DND-41 (cell line): ENCODE results near the gene DGKI.

Experiments
- ATAC-seq: fragments of 200-7000 bp; cut with Tn5 transposase; 3 replicates; pipeline ENCODE4 v1.9.1; 2021; ENCODE audit warnings: low read depth; ENCODE audit not compliant: insufficient read depth
- DNase-seq: peaks from one replicate; pipeline ENCODE4 v3.0.0-alpha.2; 2020
- H2AFZ ChIP-seq: 2 replicates; pipeline ENCODE4 v1.6.0; 2012; ENCODE audit warnings: low read depth, low read length
- H3K27ac ChIP-seq: 2 replicates; pipeline ENCODE4 v1.5.1; 2012; ENCODE audit warnings: low read length, inconsistent platforms
- H3K27me3 ChIP-seq: fragments of 200-600 bp; sonication (generic); 2 replicates; pipeline ENCODE4 v1.6.0; 2012; ENCODE audit warnings: low read length, mild to moderate bottlenecking, inconsistent platforms; ENCODE audit not compliant: insufficient read depth, poor library complexity
- H3K36me3 ChIP-seq: 2 replicates; pipeline ENCODE4 v1.5.1; 2012; ENCODE audit warnings: low read length, inconsistent platforms; ENCODE audit not compliant: insufficient read depth
- H3K4me1 ChIP-seq: 2 replicates; pipeline ENCODE4 v1.5.1; 2012; ENCODE audit warnings: mild to moderate bottlenecking, low read length; ENCODE audit not compliant: insufficient read depth
- H3K4me2 ChIP-seq: 2 replicates; pipeline ENCODE4 v1.6.0; 2012; ENCODE audit warnings: mild to moderate bottlenecking, moderate library complexity, low read length, inconsistent platforms; ENCODE audit not compliant: insufficient read depth
- H3K4me3 ChIP-seq, 2 experiments: fragments of 200-600 bp in 1 of 2; shearing (Covaris generic) in 1 of 2; 2 replicates each; pipeline ENCODE4 v1.5.1; 2012 to 2016; ENCODE audit warnings: inconsistent platforms in 2 of 2, low read length in 2 of 2, mild to moderate bottlenecking in 2 of 2, low read depth in 1 of 2, moderate library complexity in 1 of 2
- H3K79me2 ChIP-seq: 2 replicates; pipeline ENCODE4 v1.6.0; 2012; ENCODE audit warnings: low read length, inconsistent platforms; ENCODE audit not compliant: insufficient read depth
- H3K9ac ChIP-seq: 2 replicates; pipeline ENCODE4 v1.6.0; 2012; ENCODE audit warnings: low read depth, mild to moderate bottlenecking, inconsistent platforms, low read length, moderate library complexity
- H3K9me3 ChIP-seq: 2 replicates; pipeline ENCODE4 v1.5.1; 2012; ENCODE audit warnings: low read length, moderate library complexity, mild to moderate bottlenecking, inconsistent platforms; ENCODE audit not compliant: insufficient read depth, severe bottlenecking
- H4K20me1 ChIP-seq: 2 replicates; pipeline ENCODE4 v1.6.0; 2012; ENCODE audit warnings: low read length; ENCODE audit not compliant: insufficient read depth
- CTCF ChIP-seq: IDR thresholded peaks from 2 replicates; pipeline ENCODE4 v1.5.1; 2012; ENCODE audit warnings: borderline replicate concordance, low read length, moderate library complexity, mild to moderate bottlenecking; ENCODE audit not compliant: poor library complexity, severe bottlenecking; ENCODE audit errors: extremely low read depth
- EZH2 ChIP-seq: IDR thresholded peaks from 3 replicates; pipeline ENCODE4 v1.6.1; 2012; ENCODE audit warnings: borderline replicate concordance, low read depth, mild to moderate bottlenecking, moderate library complexity, low read length, inconsistent platforms; ENCODE audit not compliant: severe bottlenecking

The DGKI gene

GRCh38 chr7:137403353-137403695 is 443.4 kb downstream of the DGKI start:
- Histone ChIP-seq H2AFZ (no peak overlapping the region), H3K4me3 (no peak overlapping the region), H3K4me1 (no peaks in the 10 kb centered on the region), H3K4me2 (no peak overlapping the region), H3K79me2 (no peaks in the 10 kb centered on the region), H3K9ac (no peak overlapping the region), H3K27ac (no peak overlapping the region), H3K36me3 (no peaks in the 10 kb centered on the region), H3K27me3 (no peaks in the 10 kb centered on the region), H3K9me3 (no peaks in the 10 kb centered on the region), H4K20me1 (no peaks in the 10 kb centered on the region)
- DNase-seq (no peak), ATAC-seq (no peak)
- TF ChIP-seq EZH2 (no peak), CTCF (no peak)

- H3K79me2 ChIP-seq = no peaks in the 10 kb centered on the region
- H3K4me2 ChIP-seq = no peak overlapping the region
- ATAC-seq (no peak), DNase-seq (no peak)
- H3K9me3 ChIP-seq = no peaks in the 10 kb centered on the region
- H3K36me3 ChIP-seq = no peaks in the 10 kb centered on the region
- H3K4me1 ChIP-seq = no peaks in the 10 kb centered on the region
- no peak overlapping the region for H3K9ac ChIP-seq
- H3K4me3 ChIP-seq = no peak overlapping the region
- no peak overlapping the region for H3K27ac ChIP-seq
- H3K27me3 ChIP-seq = no peaks in the 10 kb centered on the region
- no peaks in the 10 kb centered on the region for H4K20me1 ChIP-seq
- H2AFZ ChIP-seq = no peak overlapping the region
- TF ChIP-seq CTCF = no peak
- TF ChIP-seq EZH2 = no peak
Observed at GRCh38 chr7:137402536-137403352, 444.0 kb downstream of the DGKI start.

- H3K36me3 ChIP-seq = no peaks in the 10 kb centered on the region
- H3K27ac ChIP-seq = no peak overlapping the region
- H2AFZ ChIP-seq = no peak overlapping the region
- H3K27me3 ChIP-seq = no peaks in the 10 kb centered on the region
- H3K4me3 ChIP-seq = no peak overlapping the region
- H3K9ac ChIP-seq = no peak overlapping the region
- no peaks in the 10 kb centered on the region for H3K4me1 ChIP-seq
- H4K20me1 ChIP-seq = no peaks in the 10 kb centered on the region
- H3K79me2 ChIP-seq = no peaks in the 10 kb centered on the region
- TF ChIP-seq CTCF (no peak), EZH2 (no peak)
- H3K9me3 ChIP-seq = no peaks in the 10 kb centered on the region
- ATAC-seq (no peak), DNase-seq (no peak)
- no peak overlapping the region for H3K4me2 ChIP-seq
Observed at GRCh38 chr7:137399827-137400823, 446.6 kb downstream of the DGKI start.
